ENCODE results near the gene ATXN7L2.
"Not testable (repeated sequence)": the region's sequence is repeated elsewhere in the genome, so short reads cannot be mapped to it uniquely, and the experiment has no call there.

The ATXN7L2 gene

GRCh38 chr1:109473284-109474057, 10.2 kb upstream of the ATXN7L2 start:
- H3K4me3 ChIP-seq, H3K27ac ChIP-seq: not testable (repeated sequence)

DNA sequence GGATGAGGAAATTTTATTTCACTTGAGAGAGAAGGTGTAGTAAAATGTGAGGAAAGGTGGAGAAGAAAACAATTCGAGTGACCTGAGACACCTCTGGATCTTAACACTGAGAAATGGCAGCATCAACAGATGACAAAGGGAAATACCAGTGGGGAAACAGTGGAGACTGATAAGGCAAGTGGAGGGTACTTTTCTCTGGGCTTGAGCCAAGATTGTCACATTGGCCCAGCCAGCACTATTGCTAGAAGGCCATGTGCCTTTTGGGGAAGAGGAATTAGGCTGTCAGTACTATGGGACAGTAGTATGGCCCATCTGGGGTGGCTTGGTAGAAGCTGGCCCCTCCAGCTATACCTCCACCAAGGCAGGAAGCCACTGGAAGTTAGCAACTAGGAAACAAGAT, 9.0 kb upstream of the ATXN7L2 start:
- Histone ChIP-seq H3K27ac (no peak overlapping the region), H3K4me3 (no peak overlapping the region)

- Histone ChIP-seq H3K4me3 (no peak overlapping the region), H3K27ac (no peak overlapping the region)
Measured at GRCh38 chr1:109475261-109475660, 8.4 kb upstream of the ATXN7L2 start.

DNA sequence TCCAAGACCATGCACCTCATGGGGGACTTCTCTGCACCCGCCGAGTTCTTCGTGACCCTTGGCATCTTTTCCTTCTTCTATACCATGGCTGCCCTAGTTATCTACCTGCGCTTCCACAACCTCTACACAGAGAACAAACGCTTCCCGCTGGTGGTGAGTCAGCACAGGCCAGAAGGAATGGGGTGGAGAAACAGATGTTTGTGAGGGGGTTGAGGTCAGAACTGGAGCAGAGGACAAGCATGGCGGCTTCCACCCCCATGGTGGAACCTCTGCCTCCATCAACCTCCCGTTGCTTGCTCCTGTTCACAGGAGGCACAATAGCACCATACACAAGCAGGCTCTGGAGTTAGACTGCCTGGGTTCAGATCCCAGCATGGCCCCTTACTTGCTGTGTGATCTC, 6.9 kb upstream of the ATXN7L2 start:
- no peak overlapping the region for H3K27ac ChIP-seq

DNA sequence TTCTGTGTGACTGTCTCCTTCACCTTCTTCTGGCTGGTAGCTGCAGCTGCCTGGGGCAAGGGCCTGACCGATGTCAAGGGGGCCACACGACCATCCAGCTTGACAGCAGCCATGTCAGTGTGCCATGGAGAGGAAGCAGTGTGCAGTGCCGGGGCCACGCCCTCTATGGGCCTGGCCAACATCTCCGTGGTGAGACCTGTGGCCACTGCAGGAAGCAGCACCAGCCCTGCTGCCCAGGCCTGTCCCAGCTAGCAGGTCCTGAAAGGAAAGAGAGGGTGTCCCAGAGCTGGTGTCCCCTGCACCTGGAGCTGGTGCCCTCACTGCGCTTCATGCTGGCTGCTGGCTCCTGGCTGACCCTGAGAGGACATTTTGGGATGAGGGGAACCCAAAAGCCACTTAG, 5.9 kb upstream of the ATXN7L2 start:
- H3K27ac ChIP-seq, result no peak overlapping the region

More for the DNA sequence above, 6.9 kb upstream of the ATXN7L2 start:
- H3K4me3 ChIP-seq, result no peak overlapping the region

DNA sequence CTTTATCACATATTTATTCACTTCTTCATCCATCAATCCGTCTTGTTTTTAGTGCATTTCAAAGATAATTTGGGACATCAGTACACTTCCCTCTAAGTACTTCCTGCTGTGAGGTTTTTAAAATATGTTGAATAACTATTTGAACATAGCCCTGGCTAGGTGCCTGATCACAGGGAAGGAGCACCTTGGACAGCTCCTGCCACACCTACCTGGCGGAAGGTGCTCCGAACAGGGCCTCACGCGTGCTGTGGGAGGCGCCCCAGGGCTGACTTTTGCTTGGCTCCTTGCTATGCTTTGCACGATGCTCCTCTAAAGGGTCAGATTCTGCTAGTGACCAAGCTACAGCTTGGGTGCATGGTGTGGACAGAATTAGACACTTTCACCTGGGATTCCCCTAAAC, 4.9 kb upstream of the ATXN7L2 start:
- H3K27ac ChIP-seq, result no peak overlapping the region

More for the DNA sequence above, 5.9 kb upstream of the ATXN7L2 start:
- no peak overlapping the region for H3K4me3 ChIP-seq

DNA sequence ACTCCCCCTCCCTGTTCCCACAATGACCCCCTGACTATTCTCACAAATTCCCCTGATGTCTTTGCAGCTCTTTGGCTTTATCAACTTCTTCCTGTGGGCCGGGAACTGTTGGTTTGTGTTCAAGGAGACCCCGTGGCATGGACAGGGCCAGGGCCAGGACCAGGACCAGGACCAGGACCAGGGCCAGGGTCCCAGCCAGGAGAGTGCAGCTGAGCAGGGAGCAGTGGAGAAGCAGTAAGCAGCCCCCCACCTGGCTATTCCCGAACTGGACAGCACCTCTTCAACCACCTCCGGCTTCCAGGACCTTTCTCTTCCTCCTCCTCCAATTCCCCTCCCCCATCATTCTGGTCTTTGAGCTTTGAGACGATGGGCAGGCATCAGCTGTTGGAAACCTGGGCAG, 4.4 kb upstream of the ATXN7L2 start:
- no peak overlapping the region for H3K27ac ChIP-seq
- H3K4me3 ChIP-seq, result no peak overlapping the region

More for the DNA sequence above, 4.9 kb upstream of the ATXN7L2 start:
- no peak overlapping the region for H3K4me3 ChIP-seq

- Histone ChIP-seq H3K4me3 (no peak overlapping the region), H3K27ac (no peak overlapping the region)
Measured at GRCh38 chr1:109479901-109480300, 3.8 kb upstream of the ATXN7L2 start.

DNA sequence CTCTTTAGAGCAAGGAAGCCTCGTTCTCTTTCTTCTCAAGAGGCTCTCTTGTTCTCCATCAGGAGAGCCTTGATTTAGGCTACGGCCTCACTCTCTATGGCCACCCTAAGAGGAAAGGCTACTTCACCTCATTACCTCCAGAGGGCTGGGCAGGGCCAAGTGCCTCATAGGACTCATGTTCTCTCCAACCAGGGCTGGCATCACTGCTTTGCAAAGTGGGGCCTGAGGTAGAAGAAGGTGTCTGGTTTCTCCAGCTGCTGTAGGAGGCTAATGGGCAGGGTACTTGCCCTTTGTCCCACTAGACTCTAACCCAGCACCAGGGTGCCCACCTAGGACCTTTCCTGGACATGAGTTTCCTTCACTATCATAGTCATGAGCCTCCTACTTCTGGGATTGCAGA, 2.1 kb upstream of the ATXN7L2 start:
- Histone ChIP-seq H3K4me3 (no peak overlapping the region), H3K27ac (no peak overlapping the region)

GRCh38 chr1:109482242-109482641, 1.5 kb upstream of the ATXN7L2 start:
- H3K4me3 ChIP-seq, result no peak overlapping the region

GRCh38 chr1:109482791-109483671, 674 bp upstream of the ATXN7L2 start:
- H3K4me3 ChIP-seq, result peak overlapping the region; percentile 34 to 78 (median 59)
- H3K27ac ChIP-seq, result peak overlapping the region in 10 of 21 experiments; percentile 30 to 99 (median 56)

More at GRCh38 chr1:109482242-109482641, 1.5 kb upstream of the ATXN7L2 start:
- H3K27ac ChIP-seq, result no peak overlapping the region

DNA sequence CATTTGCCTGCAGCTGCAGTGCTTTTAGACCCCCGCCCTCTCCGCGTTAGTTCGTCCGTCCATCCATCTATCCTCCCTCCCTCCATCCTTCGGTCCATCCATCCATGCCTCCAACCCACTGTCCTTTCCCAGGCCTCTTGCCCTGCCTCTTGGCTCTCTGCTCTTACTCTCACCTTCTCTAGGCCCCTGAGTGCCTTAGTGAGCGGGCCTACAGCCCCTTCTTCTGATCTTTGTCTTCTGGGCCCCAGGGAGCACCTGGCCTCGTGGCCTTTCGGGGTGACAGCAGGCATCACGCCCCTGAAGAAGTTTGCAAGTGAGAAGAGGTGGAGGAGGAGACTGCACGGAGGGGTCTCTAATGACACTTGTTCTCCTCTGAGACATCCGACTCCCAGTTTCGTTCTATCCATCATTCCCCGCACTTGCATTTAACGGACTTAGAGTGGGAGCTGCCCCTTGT, 842 bp downstream of the ATXN7L2 start:
- Histone ChIP-seq H3K4me3 (peak overlapping the region; percentile 53 to 78 (median 59)), H3K27ac (peak overlapping the region in 20 of 21 experiments; percentile 86 to 100 (median 98))

DNA sequence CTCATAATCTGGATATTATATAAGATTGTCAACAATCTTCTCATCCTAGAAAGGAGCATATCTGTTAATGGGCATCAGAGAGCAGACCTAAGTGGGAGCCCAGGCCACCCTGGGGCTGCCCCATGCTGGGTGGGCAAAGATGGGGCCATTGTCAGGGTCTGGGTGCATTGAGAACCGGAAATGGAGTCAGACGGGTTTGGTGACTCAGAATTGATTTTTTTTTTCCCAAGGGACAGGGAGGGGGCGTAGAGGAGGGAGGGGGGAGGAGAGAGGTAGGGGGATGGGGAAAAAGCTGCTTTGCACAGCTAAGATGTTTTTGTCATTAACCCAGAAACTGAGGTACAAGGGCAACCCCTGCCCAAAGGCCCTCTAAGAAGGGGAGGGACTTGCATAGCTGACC, 1.3 kb downstream of the ATXN7L2 start:
- Histone ChIP-seq H3K4me3 (peak overlapping the region in 5 of 7 experiments; percentile 56 to 63 (median 59)), H3K27ac (no peak overlapping the region)

DNA sequence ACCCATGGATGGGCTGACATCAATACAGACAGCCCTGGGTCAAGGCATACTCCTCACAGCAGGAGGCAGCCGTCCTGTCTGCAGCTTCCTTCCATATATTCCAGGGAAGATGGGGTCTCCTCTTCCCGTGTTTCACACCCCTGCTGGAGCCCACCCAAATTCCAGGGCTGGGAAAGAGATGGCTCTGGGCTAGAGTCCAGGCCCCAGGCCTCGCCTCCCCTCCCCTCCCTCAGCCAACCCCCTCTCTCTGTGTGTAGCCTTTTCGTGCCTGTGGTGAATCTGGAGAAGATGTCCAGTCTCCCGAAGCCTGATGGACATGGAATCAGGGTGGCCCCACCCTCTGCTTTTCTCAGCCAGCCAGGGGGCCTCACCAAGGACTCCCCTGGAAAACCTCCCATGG, 3.6 kb downstream of the ATXN7L2 start:
- H3K27ac ChIP-seq, result no peak overlapping the region

DNA sequence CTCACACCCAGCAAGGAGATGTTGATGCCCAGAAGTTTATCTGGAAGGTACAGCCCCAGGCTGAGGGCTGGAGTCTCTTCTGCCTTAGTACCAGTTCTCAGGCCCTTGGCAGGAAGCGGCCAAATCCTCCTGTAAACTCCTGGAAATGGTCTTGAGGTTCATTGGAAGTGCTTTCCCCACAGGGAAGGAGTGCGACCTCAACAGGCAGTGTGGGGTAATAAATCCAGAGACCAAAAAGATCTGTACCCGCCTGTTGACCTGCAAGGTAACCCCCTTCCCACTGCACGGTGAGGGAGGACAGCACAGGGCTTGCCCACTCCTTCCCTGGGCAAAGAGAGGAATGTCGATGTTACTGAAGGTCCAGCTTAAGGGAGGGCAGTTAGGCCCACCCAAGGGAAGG, 4.5 kb downstream of the ATXN7L2 start:
- H3K27ac ChIP-seq, result no peak overlapping the region
- no peak overlapping the region for H3K4me3 ChIP-seq

More for the DNA sequence above, 3.6 kb downstream of the ATXN7L2 start:
- H3K4me3 ChIP-seq, result no peak overlapping the region

GRCh38 chr1:109488696-109489095, 5.0 kb downstream of the ATXN7L2 start:
- H3K4me3 ChIP-seq, result no peak overlapping the region
- H3K27ac ChIP-seq, result no peak overlapping the region

DNA sequence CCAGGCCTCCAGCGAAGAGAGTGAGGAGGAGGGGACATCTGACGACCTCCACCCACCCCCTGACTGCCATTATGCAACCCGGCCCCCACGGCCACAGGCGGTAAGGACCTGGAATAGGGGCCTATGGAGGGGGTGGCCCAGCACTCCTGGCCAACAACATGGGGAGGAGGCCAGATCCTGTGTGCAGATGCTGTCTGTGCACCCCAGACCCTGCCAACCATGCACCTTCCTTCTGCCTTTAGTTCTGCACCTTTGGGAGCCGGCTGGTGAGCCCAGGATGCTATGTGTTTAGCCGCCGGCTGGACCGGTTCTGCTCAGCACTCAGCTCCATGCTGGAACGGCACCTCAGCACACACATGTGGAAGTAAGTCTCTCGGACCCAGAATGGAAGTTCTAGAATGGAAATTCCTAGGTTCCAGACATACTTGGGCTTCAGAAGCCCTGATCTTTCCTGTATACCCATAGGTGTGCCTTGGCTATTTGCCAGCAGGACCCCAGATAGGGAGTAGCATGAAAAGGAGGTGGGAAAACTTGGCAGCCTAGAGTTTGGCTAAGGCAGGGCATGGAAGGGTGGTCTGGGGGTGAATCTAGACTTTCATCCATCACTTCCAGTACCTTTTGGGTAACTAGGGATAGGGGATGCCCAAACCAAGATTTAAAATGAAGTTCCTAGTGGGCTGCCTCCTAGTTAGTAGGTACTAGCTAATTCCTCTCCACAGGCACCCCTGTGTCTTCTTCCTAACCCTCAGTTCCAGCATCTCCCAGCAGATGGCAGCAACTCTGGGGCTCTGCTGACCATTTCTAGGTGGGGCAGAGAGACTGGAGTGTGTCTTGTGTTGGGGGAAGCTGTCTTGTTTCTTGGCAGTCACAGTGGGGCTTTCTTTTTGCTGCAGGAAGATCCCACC, 6.6 kb downstream of the ATXN7L2 start:
- Histone ChIP-seq H3K4me3 (no peak overlapping the region), H3K27ac (no peak overlapping the region)

DNA sequence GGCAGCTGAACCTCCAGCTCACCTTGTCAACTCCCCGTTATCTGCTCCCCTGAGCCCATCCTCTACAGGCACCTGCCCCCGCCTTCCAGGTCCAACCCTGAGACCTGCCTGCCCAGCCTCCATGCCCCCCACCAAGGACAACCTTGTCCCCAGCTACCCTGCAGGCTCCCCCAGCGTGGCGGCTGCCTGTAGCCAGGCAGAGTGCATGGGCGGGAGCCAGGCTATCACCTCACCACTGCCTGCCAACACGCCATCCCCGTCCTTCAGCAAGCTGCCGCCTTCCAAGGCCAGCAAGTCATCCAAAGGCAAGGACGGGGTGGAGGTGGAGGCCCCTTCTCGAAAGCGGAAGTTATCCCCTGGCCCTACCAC, 7.2 kb downstream of the ATXN7L2 start:
- Histone ChIP-seq H3K27ac (no peak overlapping the region), H3K4me3 (no peak overlapping the region)

DNA sequence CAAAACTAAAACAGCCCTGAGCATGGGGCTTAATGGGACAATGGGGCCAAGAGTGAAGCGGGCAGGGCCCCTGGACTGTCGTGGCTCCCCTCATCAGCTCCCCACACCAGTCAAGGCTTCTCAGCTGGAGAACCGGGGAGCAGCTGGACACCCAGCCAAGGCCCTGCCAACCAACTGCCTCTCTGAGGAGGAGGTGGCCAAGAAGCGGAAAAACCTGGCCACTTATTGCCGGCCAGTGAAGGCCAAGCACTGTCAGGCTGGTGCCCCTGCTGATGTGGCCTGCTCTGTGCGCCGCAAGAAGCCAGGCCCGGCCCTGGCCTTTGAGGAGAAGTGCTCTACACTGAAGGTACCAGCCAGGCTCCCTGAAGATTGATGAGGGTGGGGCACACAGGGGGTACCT, 7.7 kb downstream of the ATXN7L2 start:
- H3K27ac ChIP-seq, result no peak overlapping the region
- H3K4me3 ChIP-seq, result no peak overlapping the region

- no peak overlapping the region for H3K4me3 ChIP-seq
- H3K27ac ChIP-seq, result peak overlapping the region in 4 of 21 experiments; percentile 74 to 93 (median 86)
Measured at GRCh38 chr1:109492779-109493178, 9.1 kb downstream of the ATXN7L2 start.
